CD4-positive, alpha-beta T cell treated with Interleukin-12 subunit alpha and Interleukin-12 subunit beta, for 1 hour (primary cell): ENCODE measurements around the gene SLC25A12.

Experiments used
- DNase-seq: peaks from one replicate; pipeline ENCODE4 v3.0.0-alpha.2; 2020

The SLC25A12 gene

DNA sequence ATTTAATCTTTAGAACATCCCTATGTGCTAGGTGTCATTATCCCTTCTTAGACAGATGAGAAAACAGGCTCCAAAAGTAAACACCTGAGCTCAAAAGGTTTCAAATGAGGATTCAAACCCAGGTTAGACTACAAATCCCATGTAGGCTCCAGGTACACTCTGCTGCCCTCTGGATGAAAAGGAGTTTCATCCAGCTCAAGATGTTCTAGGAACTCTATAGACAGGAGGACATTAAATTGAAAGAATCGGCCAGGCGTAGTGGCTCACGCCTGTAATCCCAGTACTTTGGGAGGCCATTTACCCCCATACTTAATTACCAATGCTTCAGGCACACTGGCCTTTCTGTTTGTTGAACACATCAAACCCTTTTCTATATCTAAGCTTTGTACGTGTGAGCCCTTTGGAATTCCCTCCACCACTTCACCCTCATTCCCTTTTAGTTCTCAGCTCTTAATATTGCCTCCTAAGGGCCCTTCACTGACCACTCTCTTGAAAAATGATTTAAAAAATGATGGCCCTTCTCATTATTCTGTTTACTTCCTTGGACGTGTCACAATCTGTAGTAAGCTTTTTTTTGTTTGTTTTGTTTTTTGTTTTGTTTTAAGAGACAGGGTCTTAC, 10.7 kb downstream of the SLC25A12 start:
- DNase-seq, result no peak

DNA sequence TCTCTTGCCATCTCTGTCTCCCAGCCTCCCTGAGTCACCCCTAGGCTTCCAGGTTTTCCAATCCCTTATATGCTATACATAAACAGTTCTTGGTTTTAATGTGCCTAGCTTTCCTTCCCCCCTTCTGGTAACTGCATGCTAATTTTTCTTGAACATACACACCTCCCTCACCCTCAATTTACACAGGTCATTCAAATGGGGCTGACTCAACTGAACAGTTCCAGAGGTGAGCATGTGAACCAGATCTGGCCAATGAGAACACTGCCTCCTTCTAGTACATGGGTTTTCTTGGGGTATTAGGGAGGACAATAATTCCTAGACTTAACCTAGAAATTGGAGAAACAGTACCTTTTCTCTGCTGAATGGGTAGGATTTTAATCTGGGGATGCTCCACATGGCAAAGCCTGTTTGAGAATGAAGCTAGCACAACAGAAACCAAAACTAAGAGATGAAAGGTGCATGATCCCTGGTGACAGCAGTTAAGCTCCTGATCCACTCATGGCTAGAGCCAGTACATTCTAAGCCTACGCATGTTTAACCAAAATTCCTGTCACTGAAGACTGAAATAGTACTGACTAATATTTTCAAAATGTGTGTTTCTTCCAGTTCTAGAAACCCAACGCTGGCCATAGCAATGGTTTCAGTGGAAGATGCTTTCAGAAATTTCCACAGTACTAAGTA, 11.8 kb downstream of the SLC25A12 start:
- DNase-seq, result no peak

DNA sequence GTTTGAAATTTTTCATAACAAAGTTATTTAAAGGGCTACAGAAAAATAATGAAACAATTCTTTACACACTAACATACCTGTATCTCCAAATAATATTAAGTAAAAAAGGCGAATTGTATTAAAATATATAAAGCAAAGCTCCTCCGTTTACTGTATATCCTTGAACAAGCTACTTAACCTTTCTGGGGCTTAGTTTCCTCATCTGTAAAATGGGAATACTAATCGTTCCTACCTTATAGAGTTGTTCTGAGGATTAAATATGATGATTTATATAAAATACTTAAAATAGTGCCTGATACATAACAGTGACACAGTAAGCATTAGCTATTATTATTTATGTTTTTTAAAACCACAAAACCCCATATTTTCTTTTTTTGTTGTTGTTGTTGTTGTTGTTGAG, 13.3 kb downstream of the SLC25A12 start:
- DNase-seq, result no peak

DNA sequence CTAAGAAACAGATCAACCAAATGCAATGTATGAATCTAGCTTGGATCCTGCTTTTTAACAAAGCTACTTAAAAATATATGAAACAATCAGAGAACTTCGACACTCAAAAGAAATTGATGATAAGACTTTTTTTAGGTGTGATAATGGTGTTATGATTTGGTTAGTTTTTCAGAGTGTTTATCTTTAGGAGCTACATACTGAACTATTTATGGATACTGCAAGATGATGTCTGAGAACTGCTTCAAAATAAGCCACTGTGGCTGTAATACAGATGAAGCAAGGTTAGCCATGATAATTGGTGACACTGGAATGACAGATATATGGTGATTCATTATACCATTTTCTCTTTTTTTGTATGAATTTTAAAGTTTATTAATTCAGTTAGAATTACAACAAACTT, 14.2 kb downstream of the SLC25A12 start:
- DNase-seq, result no peak

DNA sequence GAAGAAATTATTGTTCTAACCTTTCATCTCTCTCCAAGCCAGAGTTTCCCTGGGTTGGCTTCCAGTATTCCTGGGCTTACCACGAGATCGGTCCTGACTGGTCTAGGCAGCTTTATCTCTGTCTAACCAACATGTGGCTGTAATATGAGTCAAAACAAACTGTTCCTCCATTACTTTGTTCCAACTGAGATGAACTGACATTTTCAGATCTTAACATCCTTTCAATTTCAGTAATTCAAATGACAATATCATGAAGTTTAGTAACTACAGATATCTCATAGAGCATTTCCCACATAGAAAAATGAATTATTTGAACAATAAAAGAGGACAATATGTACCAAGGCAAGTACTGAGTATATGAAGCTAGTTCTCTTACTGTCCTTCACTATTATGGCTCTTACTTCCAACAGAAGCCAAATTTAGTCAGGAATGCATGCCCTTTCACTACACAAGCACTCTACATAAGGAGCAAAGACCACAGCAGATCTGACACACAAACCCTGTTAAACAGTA, 15.5 kb downstream of the SLC25A12 start:
- no peak for DNase-seq

GRCh38 chr2:171874963-171875362, 19.1 kb downstream of the SLC25A12 start:
- DNase-seq, result no peak

DNA sequence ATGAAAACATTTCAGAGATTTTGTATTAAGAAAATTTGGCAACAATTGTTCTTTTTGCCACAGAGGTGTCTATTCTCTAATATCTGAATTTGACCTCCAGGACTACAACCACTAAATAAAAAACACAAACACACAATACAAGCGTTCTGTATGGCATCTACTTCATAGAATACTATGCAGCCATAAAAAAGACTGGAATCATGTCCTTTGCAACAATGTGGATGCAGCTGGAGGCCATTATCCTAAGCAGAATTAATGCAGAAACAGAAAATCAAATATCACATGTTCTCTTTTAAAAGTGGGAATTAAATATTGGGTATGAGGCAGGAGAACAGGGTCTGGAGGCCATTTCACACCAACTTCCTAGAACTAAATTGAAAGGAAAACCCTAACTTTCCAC, 19.5 kb downstream of the SLC25A12 start:
- DNase-seq, result no peak

- no peak for DNase-seq
Observed at GRCh38 chr2:171864357-171864985, 29.6 kb downstream of the SLC25A12 start.

GRCh38 chr2:171862501-171862900, 31.5 kb downstream of the SLC25A12 start:
- DNase-seq, result no peak

- DNase-seq, result no peak
Observed at GRCh38 chr2:171858397-171858958, 35.6 kb downstream of the SLC25A12 start.

DNA sequence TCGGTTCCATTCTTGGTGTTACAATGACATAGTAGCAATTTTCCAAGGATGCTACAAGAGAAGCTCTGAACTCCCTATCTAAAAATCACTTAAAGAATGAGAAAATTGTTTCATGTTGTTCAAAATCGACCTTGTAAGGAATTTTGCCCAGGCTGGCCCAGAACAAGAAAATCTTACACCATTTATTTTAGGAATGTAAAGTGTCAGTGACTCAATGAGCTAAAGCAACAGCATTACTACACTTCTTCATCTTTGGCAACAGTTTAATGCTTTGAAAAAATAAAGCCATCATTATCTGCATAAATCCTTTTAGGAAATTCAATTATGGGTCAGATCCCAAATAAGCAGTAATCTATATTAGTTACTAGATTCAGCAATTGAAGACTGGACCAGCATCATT, 38.6 kb downstream of the SLC25A12 start:
- no peak for DNase-seq

- DNase-seq, result no peak
Observed at GRCh38 chr2:171852366-171852888, 41.6 kb downstream of the SLC25A12 start.

DNA sequence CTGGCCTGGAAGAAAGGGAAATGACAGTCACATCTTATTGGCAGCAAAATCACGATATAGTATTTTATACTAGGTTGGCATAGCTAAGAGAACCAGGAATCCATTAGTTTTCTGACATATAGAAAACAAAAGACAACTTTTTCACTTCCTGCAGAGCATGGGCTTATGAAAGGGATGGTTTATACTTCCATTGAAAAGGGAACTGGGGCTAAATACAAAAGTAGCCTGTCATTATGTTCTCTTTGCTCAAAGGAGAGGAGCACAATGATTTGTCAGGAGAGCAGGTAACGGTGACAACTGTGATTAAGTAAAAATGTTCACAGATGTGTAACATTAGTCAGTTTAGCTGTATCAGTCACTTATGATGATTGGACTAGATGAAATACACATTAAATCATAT, 46.4 kb downstream of the SLC25A12 start:
- no peak for DNase-seq

DNA sequence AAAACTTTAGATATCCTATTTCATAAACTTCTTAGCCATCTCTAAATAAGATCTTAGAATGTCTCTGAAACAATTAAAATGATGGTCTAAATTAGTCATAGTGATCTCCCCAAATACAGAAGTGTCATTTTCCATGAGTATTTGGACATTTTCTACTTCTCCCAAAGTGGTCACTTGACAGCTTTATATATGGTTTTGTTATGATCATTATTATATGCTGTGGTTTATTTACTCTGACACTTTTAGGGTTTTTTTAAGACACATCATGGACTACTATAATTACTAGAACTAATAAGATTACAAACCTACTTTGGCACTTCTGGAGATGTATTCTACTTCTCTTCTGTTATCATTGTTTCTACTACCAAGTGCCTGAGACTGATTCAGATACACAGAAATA, 47.1 kb downstream of the SLC25A12 start:
- DNase-seq, result no peak

GRCh38 chr2:171841996-171842395, 52.0 kb downstream of the SLC25A12 start:
- DNase-seq, result no peak

GRCh38 chr2:171837736-171838135, 56.3 kb downstream of the SLC25A12 start:
- DNase-seq, result no peak

DNA sequence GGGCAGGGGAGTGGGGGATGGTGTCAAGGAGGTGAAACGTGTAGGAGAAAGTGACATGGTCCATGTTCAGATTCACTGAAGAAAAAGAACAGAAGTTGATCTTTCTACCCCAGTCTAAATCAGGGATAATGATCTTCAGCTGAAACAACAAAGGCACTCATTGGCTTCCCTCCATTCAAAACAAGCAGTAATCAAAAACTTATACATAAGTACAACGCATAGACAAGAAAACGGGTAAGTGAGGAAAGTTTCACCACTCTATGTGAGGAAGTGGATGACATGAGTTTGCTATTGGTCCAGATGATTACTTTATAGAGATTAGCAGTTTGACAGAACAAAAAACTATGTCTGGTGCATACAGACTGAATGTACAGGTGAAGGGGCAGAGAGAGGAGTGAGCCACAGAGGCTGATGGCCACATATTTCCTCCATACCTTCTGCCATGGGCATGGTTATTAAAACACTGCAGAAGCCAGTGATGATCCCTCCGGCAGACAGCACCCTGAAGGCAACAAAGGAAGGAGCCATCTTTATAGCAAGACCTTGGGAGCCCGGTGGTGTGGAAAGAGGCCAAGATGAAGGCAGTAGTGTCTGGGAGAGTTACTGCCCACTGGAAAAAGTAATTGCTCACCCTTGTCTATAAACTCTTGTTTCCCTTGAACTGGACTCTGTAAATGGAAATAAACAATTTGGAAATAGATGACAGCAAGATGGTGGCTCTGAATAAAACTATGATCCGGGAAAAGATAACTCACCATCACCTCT, 57.7 kb downstream of the SLC25A12 start:
- no peak for DNase-seq

DNA sequence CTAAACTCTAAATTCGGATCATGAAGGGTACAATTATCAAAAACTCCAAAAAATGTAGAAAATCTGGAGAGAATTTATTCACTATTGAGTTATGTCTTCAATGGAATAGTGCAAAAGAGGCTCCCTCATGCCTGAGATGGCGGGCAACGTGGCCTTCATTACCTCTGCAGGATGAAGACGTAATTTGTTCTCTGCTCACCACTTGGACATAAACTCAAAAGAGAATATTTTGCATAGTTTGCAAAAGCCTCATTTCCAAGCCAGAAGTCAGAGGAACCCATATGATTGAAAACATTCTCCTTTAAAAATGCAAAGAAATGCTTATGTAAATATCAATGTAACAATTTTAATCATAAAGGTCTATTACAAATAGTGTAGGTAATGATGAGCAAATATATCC, 58.7 kb downstream of the SLC25A12 start:
- no peak for DNase-seq

GRCh38 chr2:171834286-171834685, 59.8 kb downstream of the SLC25A12 start:
- no peak for DNase-seq

DNA sequence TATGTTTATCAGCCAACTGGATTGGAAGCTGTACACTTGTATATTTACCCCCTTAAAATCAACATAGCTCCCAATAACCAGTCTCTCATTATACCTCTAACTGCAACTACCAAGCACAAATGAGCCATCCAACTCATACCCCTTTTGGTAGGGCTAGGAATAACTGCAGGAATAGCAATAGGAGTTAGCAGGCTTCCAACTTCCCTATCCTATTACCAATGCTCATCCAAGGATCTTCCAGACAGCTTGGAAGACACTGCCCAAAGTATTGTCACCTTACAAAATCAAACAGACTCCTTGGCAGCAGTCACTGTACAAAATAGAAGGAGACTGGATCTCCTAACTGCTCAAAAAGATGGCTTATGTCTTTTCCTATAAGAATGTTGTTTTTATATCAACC, 61.6 kb downstream of the SLC25A12 start:
- DNase-seq, result no peak

GRCh38 chr2:171830039-171830438, 64.0 kb downstream of the SLC25A12 start:
- DNase-seq, result no peak

DNA sequence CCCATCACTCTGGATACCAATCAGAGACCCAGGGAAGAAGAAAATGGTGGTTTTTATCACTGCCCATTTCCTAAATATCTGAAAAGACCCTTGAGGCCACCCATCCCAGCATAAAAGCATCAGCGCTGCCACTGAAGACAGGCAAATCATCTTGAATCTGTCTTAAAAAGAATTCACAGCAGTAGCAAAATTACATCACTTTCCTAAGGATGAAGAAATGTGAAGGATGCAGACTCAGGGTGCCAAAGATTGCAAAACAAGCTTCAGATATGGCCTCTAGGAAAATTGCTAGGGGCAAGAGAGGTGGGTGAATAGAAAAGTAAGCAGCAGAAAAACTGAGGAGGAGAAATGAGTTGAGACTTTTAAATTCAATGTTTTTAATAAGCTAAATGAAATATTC, 70.0 kb downstream of the SLC25A12 start:
- no peak for DNase-seq
